Ascending aorta (tissue), 2 donors: ENCODE data around the gene CPSF3. TPM values are rescaled to one million over a fixed set of nuclear protein-coding genes. Genes with fewer than 3 reads are reported as not detected.
A peak's percentile ranks its signal among the peaks of the same experiment; 100 is the strongest.
"Not testable (repeated sequence)": the region's sequence is repeated elsewhere in the genome, so short reads cannot be mapped to it uniquely, and the experiment has no call there.

Source experiments
- DNase-seq, 2 donors: peaks; one replicate each; pipeline ENCODE4 v3.0.0-alpha.2; 2019; ENCODE audit warnings: low spot score in 2 of 2
- H3K27ac ChIP-seq, 2 donors: fragments of 200-600 bp; sonication (generic); one replicate each; pipeline ENCODE4 v1.5.1; 2016 to 2017; ENCODE audit warnings: mild to moderate bottlenecking in 1 of 2
- H3K27me3 ChIP-seq: fragments of 200-600 bp; sonication (generic); one replicate; pipeline ENCODE4 v1.5.1; 2017
- H3K36me3 ChIP-seq, 2 donors: fragments of 200-600 bp; sonication (generic); one replicate each; pipeline ENCODE4 v1.5.1; 2016
- H3K4me1 ChIP-seq, 2 donors: fragments of 200-600 bp; sonication (generic); one replicate each; pipeline ENCODE4 v1.5.1; 2016 to 2017; ENCODE audit warnings: mild to moderate bottlenecking in 1 of 2
- H3K4me3 ChIP-seq, 2 donors: fragments of 200-600 bp; sonication (generic); one replicate each; pipeline ENCODE4 v1.5.1; 2016 to 2017; ENCODE audit warnings: mild to moderate bottlenecking in 1 of 2
- H3K9me3 ChIP-seq, 2 donors: fragments of 200-600 bp; sonication (generic); one replicate each; pipeline ENCODE4 v1.5.1; 2016
- intact Hi-C: fragments of 100-400 bp; cut with DNase I; formaldehyde crosslinking; loops from one replicate; pipeline ENCODE4 v1.15.1; 2023
- total RNA-seq: library from RNA; depleted of rRNA; stranded (reverse); fragments of >200 nt; gene quantifications from one replicate; pipeline ENCODE4 v1.1.0, GENCODE V29; 2016
- TF ChIP-seq, protein P1 (sequence below), 3 experiments: fragments of 200-600 bp in 2 of 3; fragments of 450-650 bp in 1 of 3; sonication (generic) in 2 of 3; IDR thresholded peaks; one replicate each; pipeline ENCODE4 v1.5.1; 2016 to 2019; ENCODE audit warnings: antibody characterized with exemption in 3 of 3, mild to moderate bottlenecking in 1 of 3, moderate library complexity in 1 of 3

Gene CPSF3
- total RNA-seq, 1 donor from 2014 or later = 5.3 TPM

DNA sequence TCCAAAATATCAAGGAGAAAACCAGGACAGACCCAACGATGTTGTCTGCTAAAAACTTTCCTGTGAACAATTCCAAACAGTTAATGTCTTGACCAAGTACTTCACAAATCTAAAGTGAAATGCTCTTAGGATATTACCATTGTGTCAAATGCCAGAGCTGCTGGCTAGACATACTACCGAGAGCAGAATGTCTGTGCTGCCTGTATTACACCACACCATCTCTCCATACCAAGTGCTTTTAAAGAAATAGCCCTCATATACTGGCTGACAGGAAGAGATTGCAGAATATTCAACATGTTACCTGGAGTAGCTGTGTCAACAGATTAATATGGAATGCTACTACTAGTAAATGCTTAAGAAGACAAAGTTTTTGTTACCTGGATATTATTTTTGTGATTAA, 69.5 kb downstream of the CPSF3 start:
- TF ChIP-seq, protein P1, sequence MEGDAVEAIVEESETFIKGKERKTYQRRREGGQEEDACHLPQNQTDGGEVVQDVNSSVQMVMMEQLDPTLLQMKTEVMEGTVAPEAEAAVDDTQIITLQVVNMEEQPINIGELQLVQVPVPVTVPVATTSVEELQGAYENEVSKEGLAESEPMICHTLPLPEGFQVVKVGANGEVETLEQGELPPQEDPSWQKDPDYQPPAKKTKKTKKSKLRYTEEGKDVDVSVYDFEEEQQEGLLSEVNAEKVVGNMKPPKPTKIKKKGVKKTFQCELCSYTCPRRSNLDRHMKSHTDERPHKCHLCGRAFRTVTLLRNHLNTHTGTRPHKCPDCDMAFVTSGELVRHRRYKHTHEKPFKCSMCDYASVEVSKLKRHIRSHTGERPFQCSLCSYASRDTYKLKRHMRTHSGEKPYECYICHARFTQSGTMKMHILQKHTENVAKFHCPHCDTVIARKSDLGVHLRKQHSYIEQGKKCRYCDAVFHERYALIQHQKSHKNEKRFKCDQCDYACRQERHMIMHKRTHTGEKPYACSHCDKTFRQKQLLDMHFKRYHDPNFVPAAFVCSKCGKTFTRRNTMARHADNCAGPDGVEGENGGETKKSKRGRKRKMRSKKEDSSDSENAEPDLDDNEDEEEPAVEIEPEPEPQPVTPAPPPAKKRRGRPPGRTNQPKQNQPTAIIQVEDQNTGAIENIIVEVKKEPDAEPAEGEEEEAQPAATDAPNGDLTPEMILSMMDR (IDR thresholded peaks at IDR 0.05) = no peak
- peaks cover 0 to under 1% of the 10 kb centered on the region in 2 donors for H3K4me1 ChIP-seq
- no peak overlapping the region for H3K4me3 ChIP-seq
- intact Hi-C loops = loop anchor here (5.0 kb wide), 1 partner anchor 54 kb away; no protein-coding TSS in a partner anchor
- DNase-seq = no peak
- H3K9me3 ChIP-seq = no peaks in the 10 kb centered on the region
- H3K27me3 ChIP-seq = no peaks in the 10 kb centered on the region
- H3K36me3 ChIP-seq = peaks cover 56 to 88% of the 10 kb centered on the region in 2 donors
- H3K27ac ChIP-seq = no peak overlapping the region

DNA sequence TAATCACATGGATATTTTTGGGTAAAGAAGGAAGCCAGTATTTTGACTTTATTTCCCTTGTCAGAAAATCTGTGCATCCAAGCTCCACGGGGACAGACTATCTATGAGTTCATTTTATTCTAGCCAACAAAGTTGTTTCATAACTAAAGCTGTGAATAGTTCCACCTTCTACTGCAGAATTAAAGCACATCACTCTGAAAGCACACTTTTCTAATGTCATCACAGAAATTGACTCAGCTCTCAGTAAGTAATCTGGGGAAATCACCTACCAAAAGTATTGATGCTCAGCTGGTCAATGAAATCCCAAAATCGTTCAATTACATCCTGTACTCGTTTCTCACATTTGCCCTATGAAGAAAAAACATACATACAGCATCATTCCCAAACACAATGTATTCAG, 70.0 kb downstream of the CPSF3 start:
- Histone ChIP-seq H3K4me1 (peaks cover 0 to 6% of the 10 kb centered on the region in 2 donors), H3K27me3 (no peaks in the 10 kb centered on the region), H3K4me3 (no peak overlapping the region), H3K36me3 (peaks cover 51 to 82% of the 10 kb centered on the region in 2 donors), H3K27ac (no peak overlapping the region), H3K9me3 (no peaks in the 10 kb centered on the region)
- intact Hi-C loops = loop anchor here (5.0 kb wide), 1 partner anchor 54 kb away; no protein-coding TSS in a partner anchor
- TF ChIP-seq, protein P1 (IDR thresholded peaks at IDR 0.05) = no peak
- no peak for DNase-seq

DNA sequence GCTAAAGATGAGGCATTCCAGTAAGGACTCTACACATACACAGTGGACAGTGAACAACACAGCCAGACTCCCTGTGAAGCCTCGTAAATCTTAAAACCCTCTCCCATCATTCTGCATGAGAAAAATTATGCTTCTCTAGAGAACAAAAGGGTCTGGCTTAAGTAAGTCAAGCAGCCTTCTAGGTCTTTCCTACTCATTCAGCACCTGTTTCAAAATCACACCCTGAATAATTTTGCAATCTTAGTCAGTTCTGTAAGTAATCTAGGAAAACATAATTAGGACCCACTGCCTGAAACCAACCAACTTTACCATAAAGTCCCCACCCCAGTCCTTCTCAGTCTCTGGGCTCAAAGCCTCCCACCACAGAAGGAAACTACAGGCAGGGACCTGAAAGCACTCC, 70.6 kb downstream of the CPSF3 start:
- no peak for DNase-seq
- TF ChIP-seq, protein P1 (IDR thresholded peaks at IDR 0.05) = no peak
- H3K4me3 ChIP-seq = no peak overlapping the region
- H3K4me1 ChIP-seq = peaks cover 0 to 12% of the 10 kb centered on the region in 2 donors
- no peaks in the 10 kb centered on the region for H3K9me3 ChIP-seq
- intact Hi-C loops = loop anchor here (5.0 kb wide), 1 partner anchor 53 kb away; no protein-coding TSS in a partner anchor
- H3K36me3 ChIP-seq = peaks cover 50 to 76% of the 10 kb centered on the region in 2 donors
- H3K27me3 ChIP-seq = no peaks in the 10 kb centered on the region
- peak overlapping the region in 1 of 2 donors; percentile 5 for H3K27ac ChIP-seq

DNA sequence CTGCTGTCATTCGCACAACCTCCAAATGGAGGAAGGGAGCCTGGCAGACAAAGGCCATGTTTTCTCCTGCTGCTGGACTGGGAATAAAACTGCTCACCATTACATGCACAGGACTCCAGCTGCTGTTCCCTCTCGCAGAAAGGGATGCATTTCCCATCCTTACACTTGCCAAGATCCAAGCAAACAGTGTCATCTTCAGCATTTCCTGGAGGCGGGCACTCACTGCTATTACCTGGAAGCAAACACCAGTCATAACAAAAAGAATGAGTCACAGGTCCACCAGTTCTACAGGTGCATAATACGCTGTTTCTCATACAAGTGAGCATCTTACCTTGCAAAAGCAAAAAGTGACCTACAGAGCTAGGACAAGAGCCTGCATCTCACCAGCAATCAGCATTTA, 73.6 kb downstream of the CPSF3 start:
- H3K4me1 ChIP-seq = peaks cover 0 to 14% of the 10 kb centered on the region in 2 donors
- DNase-seq = no peak
- H3K27me3 ChIP-seq = no peaks in the 10 kb centered on the region
- no peaks in the 10 kb centered on the region for H3K9me3 ChIP-seq
- intact Hi-C loops = no loop called here
- TF ChIP-seq, protein P1 (IDR thresholded peaks at IDR 0.05) = no peak
- H3K36me3 ChIP-seq = peaks cover 31 to 54% of the 10 kb centered on the region in 2 donors
- no peak overlapping the region for H3K27ac ChIP-seq
- H3K4me3 ChIP-seq = no peak overlapping the region

DNA sequence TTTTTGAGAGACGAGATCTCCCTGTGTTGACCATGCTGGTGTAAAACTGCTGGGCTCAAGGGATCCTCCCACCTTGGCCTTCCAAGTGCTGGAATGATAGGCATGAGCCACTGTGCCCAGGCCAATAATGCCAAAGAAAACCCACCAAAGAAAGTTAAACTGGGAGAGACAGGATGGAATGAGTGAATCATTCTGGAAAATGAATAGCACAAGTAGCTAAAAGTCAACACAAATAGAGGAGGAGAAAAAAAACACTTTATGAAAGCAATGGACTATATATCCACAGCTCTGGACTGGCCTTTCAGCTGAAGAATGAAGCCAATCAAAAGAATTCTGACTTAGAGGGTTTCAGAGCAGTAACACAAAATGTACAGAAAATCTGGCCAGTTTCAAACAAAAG, 74.8 kb downstream of the CPSF3 start:
- Histone ChIP-seq H3K4me3 (no peak overlapping the region), H3K27me3 (no peaks in the 10 kb centered on the region), H3K4me1 (peaks cover 0 to 14% of the 10 kb centered on the region in 2 donors), H3K9me3 (no peaks in the 10 kb centered on the region), H3K36me3 (peaks cover 30 to 58% of the 10 kb centered on the region in 2 donors), H3K27ac (peak overlapping the region; percentile 26 to 27)
- TF ChIP-seq, protein P1 (IDR thresholded peaks at IDR 0.05) = no peak
- no peak for DNase-seq
- intact Hi-C loops = no loop called here

DNA sequence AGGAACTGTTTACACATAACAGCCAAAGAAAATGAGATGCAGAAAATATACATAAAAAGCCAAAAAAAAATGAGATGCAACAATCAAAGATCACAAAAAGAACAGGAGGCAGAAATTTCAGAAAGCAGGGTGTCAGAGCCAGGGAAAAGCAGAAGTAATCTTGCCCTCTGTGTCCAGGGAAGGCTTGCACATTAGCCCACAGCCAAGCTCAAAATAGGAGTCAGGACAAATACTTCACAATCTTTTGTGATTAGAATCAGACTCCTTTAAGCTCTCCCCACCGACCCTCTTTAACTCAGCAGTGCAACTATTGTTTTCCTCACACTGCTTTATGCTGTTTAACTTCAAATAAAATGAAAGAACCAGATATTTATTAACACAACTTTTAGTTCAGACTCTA, 85.5 kb downstream of the CPSF3 start:
- Histone ChIP-seq H3K9me3 (no peaks in the 10 kb centered on the region), H3K4me3 (no peak overlapping the region), H3K27ac (peak overlapping the region; percentile 48 to 56), H3K4me1 (peaks cover 4 to 9% of the 10 kb centered on the region in 2 donors), H3K27me3 (no peaks in the 10 kb centered on the region), H3K36me3 (peaks cover 22 to 61% of the 10 kb centered on the region in 2 donors)
- intact Hi-C loops = no loop called here
- DNase-seq = no peak
- TF ChIP-seq, protein P1 (IDR thresholded peaks at IDR 0.05) = no peak

DNA sequence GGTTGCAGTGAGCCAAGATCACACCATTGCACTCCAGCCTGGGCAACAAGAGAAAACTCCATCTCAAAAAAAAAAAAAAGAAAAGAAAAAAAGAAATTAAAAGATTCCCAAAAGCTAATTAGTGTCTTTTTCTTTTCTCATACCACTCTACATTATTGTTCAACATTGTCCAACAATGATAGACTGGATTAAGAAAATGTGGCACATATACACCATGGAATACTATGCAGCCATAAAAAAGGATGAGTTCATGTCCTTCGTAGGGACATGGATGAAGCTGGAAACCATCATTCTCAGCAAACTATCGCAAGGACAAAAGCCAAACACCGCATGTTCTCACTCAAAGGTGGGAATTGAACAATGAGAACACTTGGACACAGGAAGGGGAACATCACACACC, 90.5 kb downstream of the CPSF3 start:
- H3K9me3 ChIP-seq, H3K4me1 ChIP-seq, intact Hi-C loops, H3K4me3 ChIP-seq, H3K27ac ChIP-seq, DNase-seq, H3K27me3 ChIP-seq: not testable (repeated sequence)
- peaks cover 31 to 60% of the 10 kb centered on the region in 2 donors for H3K36me3 ChIP-seq
